RPMI8226 (cell line): ENCODE data around the gene IGSF3.
"Not testable (repeated sequence)": the region's sequence is repeated elsewhere in the genome, so short reads cannot be mapped to it uniquely, and the experiment has no call there.

ENCODE experiments used
- DNase-seq: peaks from one replicate; pipeline ENCODE4 v3.0.0-alpha.2; 2015

Gene IGSF3

DNA sequence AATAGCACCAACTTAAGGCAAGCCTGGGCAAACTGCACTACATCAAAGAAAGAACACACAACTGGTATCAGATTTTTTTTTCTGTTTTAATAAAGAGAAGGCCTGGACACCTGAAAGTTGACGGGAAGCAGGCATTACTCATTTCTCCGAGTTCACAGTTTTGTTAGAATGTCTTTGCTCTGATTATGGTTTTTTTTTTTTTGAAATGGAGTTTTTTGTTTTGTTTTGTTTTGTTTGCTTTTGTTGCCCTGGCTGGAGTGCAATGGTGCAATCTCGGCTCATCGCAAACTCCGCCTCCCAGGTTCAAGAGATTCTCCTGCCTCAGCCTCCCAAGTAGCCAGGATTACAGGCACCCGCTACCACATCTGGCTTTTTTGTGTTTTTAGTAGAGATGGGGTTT lies 9.7 kb downstream of the IGSF3 start:
- DNase-seq: not testable (repeated sequence)

DNA sequence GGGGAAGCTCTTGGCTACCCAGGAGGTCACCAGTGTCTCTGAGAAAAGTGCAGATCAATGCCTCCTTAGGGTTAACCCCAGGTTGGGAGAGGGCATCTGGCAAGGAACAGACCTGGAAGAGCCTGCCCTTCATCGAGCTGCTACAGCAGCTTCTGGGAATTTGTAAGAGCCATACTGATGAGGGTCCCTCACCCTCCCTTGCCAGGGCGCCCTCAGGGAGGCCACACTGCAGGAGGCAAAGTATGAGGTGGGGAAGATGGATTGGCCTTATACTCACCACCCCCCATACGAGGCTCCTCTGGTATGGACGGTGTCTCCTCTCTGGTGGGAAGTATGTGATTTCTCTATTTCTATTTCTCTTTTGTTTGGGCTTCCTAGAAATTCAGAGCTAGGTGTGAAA lies 13.2 kb downstream of the IGSF3 start:
- DNase-seq: no peak

- DNase-seq: not testable (repeated sequence)
These were observed 14.9 kb downstream of the IGSF3 start for GRCh38 chr1:116652598-116652997.

DNA sequence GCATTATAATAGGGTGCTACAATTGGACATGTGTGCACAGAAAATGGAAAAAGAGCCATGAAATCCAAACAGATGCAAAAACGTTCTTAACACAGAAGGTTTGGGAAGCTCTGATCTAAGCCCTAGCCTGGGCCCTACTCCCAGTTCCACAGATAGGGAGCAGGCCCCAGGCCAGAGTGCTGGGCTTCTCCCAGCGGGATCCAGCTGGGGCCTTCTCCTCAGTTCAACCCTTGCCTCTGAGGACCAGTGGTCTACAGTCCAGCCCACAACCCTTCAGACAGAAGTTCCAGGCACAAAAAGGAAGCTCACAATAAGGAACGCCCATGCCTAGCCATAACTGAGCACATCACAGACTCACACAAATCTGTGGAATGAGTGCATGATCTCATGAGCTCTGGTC lies 16.8 kb downstream of the IGSF3 start:
- not testable (repeated sequence) for DNase-seq

GRCh38 chr1:116649041-116649440 lies 18.5 kb downstream of the IGSF3 start:
- DNase-seq: not testable (repeated sequence)

- DNase-seq: not testable (repeated sequence)
These were observed 19.2 kb downstream of the IGSF3 start for GRCh38 chr1:116648325-116648724.

DNA sequence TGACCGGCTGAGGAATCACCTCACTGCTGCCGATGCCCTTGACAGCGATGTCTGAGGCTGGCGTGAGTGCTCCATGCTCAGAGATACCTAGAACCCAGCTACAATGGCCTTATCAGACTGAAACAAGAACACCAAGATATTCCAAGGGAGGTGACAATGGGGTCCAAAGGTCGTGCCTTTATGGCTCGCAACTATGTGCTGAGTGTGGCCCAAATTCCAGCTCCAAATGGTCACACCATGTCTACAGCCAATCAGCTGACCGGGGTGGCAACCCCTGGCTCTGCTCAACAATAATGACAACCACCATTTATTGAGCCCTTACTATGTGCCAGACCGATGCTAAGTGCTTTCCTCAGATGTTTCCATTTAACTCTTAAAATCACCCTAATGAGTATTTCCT lies 20.3 kb downstream of the IGSF3 start:
- DNase-seq: not testable (repeated sequence)

DNA sequence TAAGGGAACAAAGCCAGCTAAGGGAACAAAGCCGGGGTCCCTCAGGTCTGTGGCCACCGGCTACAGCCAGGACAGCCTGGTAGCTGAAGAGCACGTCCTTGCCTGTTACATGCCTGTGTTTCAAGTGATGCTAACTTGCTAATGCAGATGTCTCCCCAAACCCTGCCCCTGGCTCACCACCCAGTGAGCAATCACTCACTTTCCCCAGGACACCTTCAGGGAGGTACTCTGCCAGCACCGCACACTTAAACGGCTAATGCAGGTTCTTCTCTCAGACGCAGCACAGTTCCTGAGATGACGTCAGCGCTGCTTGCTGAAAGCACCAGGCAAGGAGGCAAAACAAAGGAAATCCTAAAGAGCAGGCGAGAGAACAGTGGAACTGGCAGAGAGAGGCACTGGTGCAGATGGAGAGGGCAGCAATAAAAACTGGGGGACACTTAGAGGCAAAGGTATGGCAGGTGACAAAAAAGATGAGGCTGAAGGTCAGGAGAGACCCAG lies 20.8 kb downstream of the IGSF3 start:
- not testable (repeated sequence) for DNase-seq

DNA sequence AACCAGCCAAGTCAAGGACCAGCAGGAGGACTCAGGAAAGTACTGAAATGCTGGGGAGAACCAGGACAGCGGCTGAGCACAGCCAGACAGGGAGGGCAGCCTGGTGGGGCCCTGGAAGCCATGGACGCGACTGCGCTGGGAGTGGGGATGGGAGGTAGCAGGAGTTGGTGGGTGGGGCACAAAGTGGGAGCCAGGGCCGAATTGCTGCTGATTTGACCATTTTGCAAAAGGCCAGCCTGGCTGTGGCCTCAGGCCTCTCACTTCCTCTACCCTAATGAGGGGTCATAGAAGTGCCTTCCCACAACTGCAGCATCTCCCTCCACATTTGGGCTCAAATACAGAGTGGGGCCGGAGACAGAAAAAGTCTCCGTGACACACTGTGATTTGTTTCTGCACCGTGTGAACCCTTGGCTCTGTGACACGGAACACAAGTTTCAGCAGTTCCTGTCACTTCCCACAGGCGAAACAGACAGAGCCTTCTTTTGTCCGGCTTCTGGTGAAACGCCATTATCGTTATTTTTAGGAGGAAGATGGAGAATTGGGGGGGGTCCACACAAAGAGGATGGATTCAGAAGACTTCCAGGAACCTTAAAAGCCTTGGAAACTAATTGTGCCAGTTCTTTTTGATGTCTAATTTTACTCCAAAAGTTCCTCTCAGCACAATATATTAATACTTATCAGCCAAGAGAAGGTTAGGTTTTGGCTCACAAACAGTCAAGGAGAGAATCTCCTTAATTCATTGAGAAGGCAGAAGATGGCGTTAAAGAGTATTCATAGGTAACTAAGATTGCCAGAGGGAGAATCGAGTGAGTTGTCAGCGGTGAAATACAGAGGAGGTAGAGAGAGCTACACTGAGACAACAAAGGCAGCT lies 21.5 kb downstream of the IGSF3 start:
- not testable (repeated sequence) for DNase-seq

GRCh38 chr1:116644993-116645392 lies 22.5 kb downstream of the IGSF3 start:
- DNase-seq: not testable (repeated sequence)

DNA sequence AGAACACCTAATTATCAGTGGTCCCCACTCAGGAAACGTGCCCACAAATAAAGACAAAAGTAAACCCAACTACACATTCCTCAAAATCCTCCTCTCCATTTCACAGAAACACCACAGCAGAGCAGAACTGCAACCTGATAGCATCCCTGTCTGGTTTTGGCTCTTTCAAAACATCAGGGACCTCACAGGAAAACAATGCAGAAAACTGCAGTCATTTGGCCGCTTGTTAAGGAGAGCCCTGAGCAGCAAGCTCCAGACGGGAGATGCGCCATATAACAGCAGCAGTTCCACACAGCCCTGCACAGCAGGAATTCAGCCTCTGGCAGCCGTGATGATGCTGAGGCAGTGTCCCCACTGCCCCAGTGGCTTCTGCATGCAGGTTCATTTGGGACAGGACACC lies 23.4 kb downstream of the IGSF3 start:
- not testable (repeated sequence) for DNase-seq

- DNase-seq: not testable (repeated sequence)
These were observed 24.2 kb downstream of the IGSF3 start for GRCh38 chr1:116643281-116643751.

- DNase-seq: not testable (repeated sequence)
These were observed 24.9 kb downstream of the IGSF3 start for GRCh38 chr1:116642311-116643280.

GRCh38 chr1:116637583-116637982 lies 29.9 kb downstream of the IGSF3 start:
- DNase-seq: not testable (repeated sequence)

DNA sequence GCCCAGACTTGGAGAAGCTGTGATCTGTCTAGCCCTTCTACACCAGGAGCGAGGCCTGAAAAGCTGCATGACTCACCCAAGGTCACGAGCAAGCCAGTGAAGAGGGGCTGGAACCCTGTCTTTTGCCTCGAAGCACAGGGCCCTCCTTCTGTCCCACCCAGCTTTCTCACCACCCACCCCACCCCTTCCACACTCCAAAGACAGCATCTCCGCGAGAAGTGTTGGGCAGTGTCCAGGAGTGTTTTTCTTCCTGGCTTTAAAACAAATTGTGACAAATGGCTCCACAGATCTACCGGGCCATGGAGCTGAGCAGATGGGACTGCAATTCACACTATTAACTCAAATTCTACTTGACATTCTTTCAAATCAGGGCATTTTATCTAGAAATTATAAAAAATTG lies 30.9 kb downstream of the IGSF3 start:
- not testable (repeated sequence) for DNase-seq

- not testable (repeated sequence) for DNase-seq
These were observed 33.1 kb downstream of the IGSF3 start for GRCh38 chr1:116634386-116634785.

- not testable (repeated sequence) for DNase-seq
These were observed 35.3 kb downstream of the IGSF3 start for GRCh38 chr1:116631996-116632925.

- not testable (repeated sequence) for DNase-seq
These were observed 36.0 kb downstream of the IGSF3 start for GRCh38 chr1:116631554-116631953.

- DNase-seq: not testable (repeated sequence)
These were observed 37.5 kb downstream of the IGSF3 start for GRCh38 chr1:116630057-116630456.

GRCh38 chr1:116629441-116629840 lies 38.1 kb downstream of the IGSF3 start:
- not testable (repeated sequence) for DNase-seq

GRCh38 chr1:116628448-116628847 lies 39.1 kb downstream of the IGSF3 start:
- DNase-seq: no peak

DNA sequence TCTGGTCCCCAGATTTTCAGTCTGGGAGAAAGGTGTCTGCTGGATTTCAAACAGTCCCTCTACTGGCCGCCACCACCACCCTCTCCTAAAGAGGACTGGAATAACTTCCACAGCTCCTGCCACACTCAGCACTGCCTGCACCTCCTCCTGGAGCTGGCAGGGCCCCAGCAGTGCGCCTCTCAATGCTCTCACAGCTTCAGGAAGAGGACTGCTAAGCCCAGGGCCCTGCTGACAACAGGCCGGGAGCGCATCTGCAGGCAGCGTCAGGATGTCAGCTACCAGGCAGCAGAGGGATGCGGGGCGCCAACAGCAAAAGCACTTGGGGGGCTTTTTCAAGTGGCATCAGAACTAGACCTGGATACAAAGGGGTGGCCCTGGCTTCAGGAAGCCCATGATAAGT lies 40.2 kb downstream of the IGSF3 start:
- DNase-seq: not testable (repeated sequence)
